HEK293 (cell line): ENCODE data around the gene PUDP.

Experiments
- CTCF ChIA-PET: fragments of 350-600 bp; formaldehyde crosslinking; extraction: SDS; loops from one replicate; lab custom pipeline; 2021; ENCODE audit warnings: antibody characterized with exemption; lab: Yijun Ruan, JAX
- POLR2A ChIA-PET: fragments of 300-600 bp; formaldehyde crosslinking; extraction: SDS; loops from one replicate; lab custom pipeline; 2020; ENCODE audit warnings: antibody characterized with exemption, inconsistent platforms; lab: Yijun Ruan, JAX
- H3K27ac ChIP-seq: fragments of 200-500 bp; sonication (Bioruptor generic); 2 replicates; pipeline ENCODE4 v1.5.1; 2014; ENCODE audit warnings: low read depth, low read length, control low read depth, inconsistent platforms; ENCODE audit errors: extremely low read depth
- H3K36me3 ChIP-seq, 2 experiments: fragments of 200-500 bp in 1 of 2; sonication (Bioruptor generic) in 1 of 2; 1 replicate in 1 of 2; 2 replicates in 1 of 2; pipeline ENCODE4 v1.5.1; 2014 to 2017; ENCODE audit warnings: inconsistent platforms in 2 of 2, low read length in 2 of 2; ENCODE audit not compliant: control insufficient read depth in 2 of 2, insufficient read depth in 1 of 2
- H3K4me1 ChIP-seq: fragments of 200-500 bp; sonication (Bioruptor generic); 2 replicates; pipeline ENCODE4 v1.5.1; 2014; ENCODE audit warnings: mild to moderate bottlenecking, low read length, inconsistent platforms; ENCODE audit not compliant: control insufficient read depth, insufficient read depth
- H3K4me3 ChIP-seq: 2 replicates; pipeline ENCODE4 v1.5.1; 2011; ENCODE audit warnings: low read depth, mild to moderate bottlenecking, control low read depth, low read length, moderate library complexity
- H3K9me3 ChIP-seq: fragments of 200-500 bp; sonication (Bioruptor generic); 2 replicates; pipeline ENCODE4 v1.5.1; 2014; ENCODE audit warnings: low read depth, low read length, inconsistent platforms; ENCODE audit not compliant: control insufficient read depth, insufficient read depth
- GLI2 ChIP-seq: fragments of 450-650 bp; formaldehyde crosslinking; IDR thresholded peaks from 2 replicates; pipeline ENCODE4; 2017; ENCODE audit warnings: missing biosample characterization, missing genetic modification characterization, low read depth, borderline replicate concordance
- KLF8 ChIP-seq: fragments of 450-650 bp; formaldehyde crosslinking; IDR thresholded peaks from 2 replicates; pipeline ENCODE4 v1.5.1; 2016; ENCODE audit warnings: missing biosample characterization, missing genetic modification characterization
- ZBTB20 ChIP-seq: fragments of 450-650 bp; formaldehyde crosslinking; IDR thresholded peaks from 2 replicates; pipeline ENCODE4 v1.5.1; 2016; ENCODE audit warnings: missing biosample characterization, missing genetic modification characterization
- ZNF112 ChIP-seq: fragments of 450-650 bp; formaldehyde crosslinking; IDR thresholded peaks from 2 replicates; pipeline ENCODE4 v1.5.0; 2017; ENCODE audit warnings: missing biosample characterization, missing genetic modification characterization
- ZNF133 ChIP-seq: fragments of 450-650 bp; formaldehyde crosslinking; IDR thresholded peaks from 2 replicates; pipeline ENCODE4 v1.5.1; 2016; ENCODE audit warnings: missing biosample characterization, missing genetic modification characterization
- ZNF16 ChIP-seq: fragments of 450-650 bp; formaldehyde crosslinking; IDR thresholded peaks from 2 replicates; pipeline ENCODE4 v1.5.1; 2016; ENCODE audit warnings: low read depth, missing biosample characterization, missing genetic modification characterization
- ZNF169 ChIP-seq: fragments of 450-650 bp; formaldehyde crosslinking; IDR thresholded peaks from 2 replicates; pipeline ENCODE4 v1.5.1; 2016; ENCODE audit warnings: missing biosample characterization, missing genetic modification characterization
- ZNF2 ChIP-seq: fragments of 450-650 bp; formaldehyde crosslinking; IDR thresholded peaks from 2 replicates; pipeline ENCODE4 v1.5.1; 2016; ENCODE audit warnings: missing biosample characterization, missing genetic modification characterization
- ZNF621 ChIP-seq: fragments of 450-650 bp; formaldehyde crosslinking; IDR thresholded peaks from 2 replicates; pipeline ENCODE4 v1.5.1; 2017; ENCODE audit warnings: missing biosample characterization, missing genetic modification characterization
- ZNF654 ChIP-seq: fragments of 450-650 bp; formaldehyde crosslinking; IDR thresholded peaks from 2 replicates; pipeline ENCODE4 v1.5.1; 2016; ENCODE audit warnings: low read depth, missing biosample characterization, missing genetic modification characterization
- ZNF664 ChIP-seq: fragments of 450-650 bp; formaldehyde crosslinking; IDR thresholded peaks from 2 replicates; pipeline ENCODE4 v1.5.1; 2016; ENCODE audit warnings: missing biosample characterization, missing genetic modification characterization
- ZNF777 ChIP-seq: fragments of 450-650 bp; formaldehyde crosslinking; IDR thresholded peaks from 2 replicates; pipeline ENCODE4 v1.5.1; 2017; ENCODE audit warnings: missing biosample characterization, missing genetic modification characterization, borderline replicate concordance
- TF ChIP-seq, protein P1 (sequence below): fragments of 450-650 bp; formaldehyde crosslinking; IDR thresholded peaks from 2 replicates; pipeline ENCODE4 v1.5.1; 2017; ENCODE audit warnings: missing biosample characterization, missing genetic modification characterization
- TF ChIP-seq, protein P2 (sequence below): fragments of 450-650 bp; formaldehyde crosslinking; IDR thresholded peaks from 2 replicates; pipeline ENCODE4 v1.5.1; 2016; ENCODE audit warnings: missing biosample characterization, missing genetic modification characterization
- TF ChIP-seq, protein P3 (sequence below): fragments of 450-650 bp; formaldehyde crosslinking; IDR thresholded peaks from 2 replicates; pipeline ENCODE4 v1.5.1; 2016; ENCODE audit warnings: missing biosample characterization, missing genetic modification characterization
- TF ChIP-seq, protein P4 (sequence below): fragments of 450-650 bp; formaldehyde crosslinking; IDR thresholded peaks from 2 replicates; pipeline ENCODE4 v1.5.1; 2017; ENCODE audit warnings: missing biosample characterization, missing genetic modification characterization
- TF ChIP-seq, protein P5 (sequence below): fragments of 450-650 bp; formaldehyde crosslinking; IDR thresholded peaks from 2 replicates; pipeline ENCODE4 v1.5.1; 2016; ENCODE audit warnings: missing biosample characterization, missing genetic modification characterization

PUDP gene

DNA sequence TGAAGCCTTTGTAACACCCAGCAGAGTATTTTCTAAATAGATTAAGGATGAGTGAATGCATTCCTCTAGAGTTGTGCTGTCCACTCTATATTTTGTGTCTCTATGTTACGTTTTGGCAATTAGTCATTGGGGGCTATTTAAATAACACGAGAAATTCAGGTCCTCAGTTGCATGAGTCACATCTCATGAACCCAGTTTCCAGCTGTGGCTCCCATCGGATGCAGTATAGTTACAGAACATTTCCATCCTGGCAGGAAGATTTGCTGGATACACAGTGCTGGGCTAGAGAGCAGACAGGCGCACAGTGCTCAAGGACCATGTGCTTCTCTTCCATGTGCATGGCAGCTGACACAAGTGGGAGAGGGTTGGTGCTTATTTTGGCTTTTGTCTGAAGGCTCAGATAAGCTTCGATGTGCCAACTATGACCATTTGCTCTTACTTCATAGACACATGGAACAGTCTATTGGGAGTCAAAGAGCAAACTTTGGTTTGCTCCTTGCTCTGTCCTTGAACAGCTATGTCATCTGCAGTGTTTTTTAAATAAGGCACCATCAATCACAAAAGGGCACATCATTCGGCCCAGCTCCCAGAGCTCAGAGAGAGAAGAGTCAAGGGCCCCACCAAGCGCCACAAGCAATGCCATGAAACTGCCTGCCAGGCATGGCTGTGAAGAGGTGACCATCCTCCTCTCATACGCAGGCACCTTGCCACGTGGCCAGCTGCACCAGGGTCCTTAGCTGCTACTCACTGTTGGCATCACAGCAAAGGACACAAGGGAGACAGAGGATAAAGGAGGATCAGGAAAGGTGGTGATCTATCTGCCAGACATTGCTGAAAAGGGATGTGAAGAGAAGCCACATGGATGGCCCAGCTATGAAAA lies 8.5 kb downstream of the PUDP start (continued):
- no peak for TF ChIP-seq ZNF2 (tag by site-specific recombination)

DNA sequence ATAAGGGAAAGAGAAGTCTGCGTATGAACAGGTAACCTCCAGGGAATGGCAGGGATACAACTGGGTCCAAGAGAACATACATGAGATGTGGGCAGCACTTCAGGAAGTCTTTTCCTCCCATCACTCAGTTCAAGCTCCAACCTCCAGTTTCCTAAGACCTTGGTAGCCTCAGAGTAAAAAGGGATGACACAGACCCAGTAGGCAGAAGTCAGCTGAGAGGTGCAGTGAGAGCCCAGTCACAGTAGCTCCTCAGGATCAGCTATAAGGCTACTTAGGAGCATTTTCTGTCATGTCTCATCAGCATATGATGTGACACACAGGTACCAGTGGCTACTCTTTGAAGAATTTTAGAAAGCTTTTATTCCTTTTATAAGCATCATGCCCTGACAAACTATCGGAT lies 13.0 kb downstream of the PUDP start:
- ChIA-PET POLR2A (no interaction called here), CTCF (interaction anchor here (0.6 kb wide), 2 partner anchors 119 to 1244 kb away, joined by 3 to 4 read pairs; no protein-coding TSS in a partner anchor)

DNA sequence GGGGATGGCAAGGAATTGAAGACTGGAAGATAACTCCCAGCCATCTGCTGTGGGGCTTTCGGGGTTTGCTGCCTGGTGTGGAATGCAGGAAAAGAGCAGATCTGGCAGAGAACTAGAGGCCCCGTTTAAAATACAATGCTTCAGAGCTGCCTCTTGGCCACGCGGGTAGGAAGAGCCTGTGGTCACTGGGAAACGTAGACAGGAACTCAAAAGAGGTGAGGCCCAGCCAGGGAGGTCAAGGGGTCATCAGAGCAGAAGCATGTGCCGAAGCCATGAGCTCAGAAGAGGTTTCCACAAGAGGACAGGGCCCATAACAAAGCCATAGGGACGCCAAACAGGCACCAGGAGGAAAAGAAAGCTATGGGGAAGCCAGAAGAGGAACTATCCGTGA lies 14.9 kb downstream of the PUDP start:
- Histone ChIP-seq H3K9me3 (no peaks in the 10 kb centered on the region), H3K4me3 (no peak overlapping the region), H3K4me1 (no peaks in the 10 kb centered on the region), H3K36me3 (no peaks in the 10 kb centered on the region), H3K27ac (no peak overlapping the region)
- CTCF ChIA-PET, result interaction anchor here (0.7 to 1.7 kb wide), 4 partner anchors 14 to 505 kb away, joined by 3 to 7 read pairs (median 4); no protein-coding TSS in a partner anchor
- POLR2A ChIA-PET, result no interaction called here
- TF ChIP-seq, protein P1, sequence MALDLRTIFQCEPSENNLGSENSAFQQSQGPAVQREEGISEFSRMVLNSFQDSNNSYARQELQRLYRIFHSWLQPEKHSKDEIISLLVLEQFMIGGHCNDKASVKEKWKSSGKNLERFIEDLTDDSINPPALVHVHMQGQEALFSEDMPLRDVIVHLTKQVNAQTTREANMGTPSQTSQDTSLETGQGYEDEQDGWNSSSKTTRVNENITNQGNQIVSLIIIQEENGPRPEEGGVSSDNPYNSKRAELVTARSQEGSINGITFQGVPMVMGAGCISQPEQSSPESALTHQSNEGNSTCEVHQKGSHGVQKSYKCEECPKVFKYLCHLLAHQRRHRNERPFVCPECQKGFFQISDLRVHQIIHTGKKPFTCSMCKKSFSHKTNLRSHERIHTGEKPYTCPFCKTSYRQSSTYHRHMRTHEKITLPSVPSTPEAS (tag by site-specific recombination), result no peak
- TF ChIP-seq ZNF169, result no peak
- TF ChIP-seq ZNF133 (tag by site-specific recombination), result no peak
- TF ChIP-seq ZNF777 (tag by site-specific recombination), result no peak
- TF ChIP-seq, protein P2, sequence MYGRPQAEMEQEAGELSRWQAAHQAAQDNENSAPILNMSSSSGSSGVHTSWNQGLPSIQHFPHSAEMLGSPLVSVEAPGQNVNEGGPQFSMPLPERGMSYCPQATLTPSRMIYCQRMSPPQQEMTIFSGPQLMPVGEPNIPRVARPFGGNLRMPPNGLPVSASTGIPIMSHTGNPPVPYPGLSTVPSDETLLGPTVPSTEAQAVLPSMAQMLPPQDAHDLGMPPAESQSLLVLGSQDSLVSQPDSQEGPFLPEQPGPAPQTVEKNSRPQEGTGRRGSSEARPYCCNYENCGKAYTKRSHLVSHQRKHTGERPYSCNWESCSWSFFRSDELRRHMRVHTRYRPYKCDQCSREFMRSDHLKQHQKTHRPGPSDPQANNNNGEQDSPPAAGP (tag by site-specific recombination), result no peak
- TF ChIP-seq, protein P3, sequence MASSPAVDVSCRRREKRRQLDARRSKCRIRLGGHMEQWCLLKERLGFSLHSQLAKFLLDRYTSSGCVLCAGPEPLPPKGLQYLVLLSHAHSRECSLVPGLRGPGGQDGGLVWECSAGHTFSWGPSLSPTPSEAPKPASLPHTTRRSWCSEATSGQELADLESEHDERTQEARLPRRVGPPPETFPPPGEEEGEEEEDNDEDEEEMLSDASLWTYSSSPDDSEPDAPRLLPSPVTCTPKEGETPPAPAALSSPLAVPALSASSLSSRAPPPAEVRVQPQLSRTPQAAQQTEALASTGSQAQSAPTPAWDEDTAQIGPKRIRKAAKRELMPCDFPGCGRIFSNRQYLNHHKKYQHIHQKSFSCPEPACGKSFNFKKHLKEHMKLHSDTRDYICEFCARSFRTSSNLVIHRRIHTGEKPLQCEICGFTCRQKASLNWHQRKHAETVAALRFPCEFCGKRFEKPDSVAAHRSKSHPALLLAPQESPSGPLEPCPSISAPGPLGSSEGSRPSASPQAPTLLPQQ, result no peak
- TF ChIP-seq ZNF664 (tag by site-specific recombination), result no peak
- TF ChIP-seq, protein P4, sequence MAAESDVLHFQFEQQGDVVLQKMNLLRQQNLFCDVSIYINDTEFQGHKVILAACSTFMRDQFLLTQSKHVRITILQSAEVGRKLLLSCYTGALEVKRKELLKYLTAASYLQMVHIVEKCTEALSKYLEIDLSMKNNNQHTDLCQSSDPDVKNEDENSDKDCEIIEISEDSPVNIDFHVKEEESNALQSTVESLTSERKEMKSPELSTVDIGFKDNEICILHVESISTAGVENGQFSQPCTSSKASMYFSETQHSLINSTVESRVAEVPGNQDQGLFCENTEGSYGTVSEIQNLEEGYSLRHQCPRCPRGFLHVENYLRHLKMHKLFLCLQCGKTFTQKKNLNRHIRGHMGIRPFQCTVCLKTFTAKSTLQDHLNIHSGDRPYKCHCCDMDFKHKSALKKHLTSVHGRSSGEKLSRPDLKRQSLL, result no peak
- TF ChIP-seq ZNF2 (tag by site-specific recombination), result no peak
- TF ChIP-seq ZBTB20, result no peak
- no peak for TF ChIP-seq ZNF621 (tag by site-specific recombination)
- TF ChIP-seq, protein P5, sequence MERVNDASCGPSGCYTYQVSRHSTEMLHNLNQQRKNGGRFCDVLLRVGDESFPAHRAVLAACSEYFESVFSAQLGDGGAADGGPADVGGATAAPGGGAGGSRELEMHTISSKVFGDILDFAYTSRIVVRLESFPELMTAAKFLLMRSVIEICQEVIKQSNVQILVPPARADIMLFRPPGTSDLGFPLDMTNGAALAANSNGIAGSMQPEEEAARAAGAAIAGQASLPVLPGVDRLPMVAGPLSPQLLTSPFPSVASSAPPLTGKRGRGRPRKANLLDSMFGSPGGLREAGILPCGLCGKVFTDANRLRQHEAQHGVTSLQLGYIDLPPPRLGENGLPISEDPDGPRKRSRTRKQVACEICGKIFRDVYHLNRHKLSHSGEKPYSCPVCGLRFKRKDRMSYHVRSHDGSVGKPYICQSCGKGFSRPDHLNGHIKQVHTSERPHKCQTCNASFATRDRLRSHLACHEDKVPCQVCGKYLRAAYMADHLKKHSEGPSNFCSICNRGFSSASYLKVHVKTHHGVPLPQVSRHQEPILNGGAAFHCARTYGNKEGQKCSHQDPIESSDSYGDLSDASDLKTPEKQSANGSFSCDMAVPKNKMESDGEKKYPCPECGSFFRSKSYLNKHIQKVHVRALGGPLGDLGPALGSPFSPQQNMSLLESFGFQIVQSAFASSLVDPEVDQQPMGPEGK (tag by site-specific recombination), result no peak

More for the DNA sequence above, 13.0 kb downstream of the PUDP start:
- Histone ChIP-seq H3K36me3 (no peaks in the 10 kb centered on the region), H3K9me3 (no peaks in the 10 kb centered on the region), H3K27ac (no peak overlapping the region), H3K4me3 (no peak overlapping the region), H3K4me1 (no peaks in the 10 kb centered on the region)
- TF ChIP-seq ZNF133 (tag by site-specific recombination) (no peak), ZNF112 (no peak), ZNF16 (tag by site-specific recombination) (no peak), ZNF654 (tag by site-specific recombination) (no peak), ZNF621 (tag by site-specific recombination) (no peak), GLI2 (tag by site-specific recombination) (no peak), KLF8 (tag by site-specific recombination) (no peak)
